Measurements from ENCODE around the gene IREB2. TPM values are rescaled to one million over a fixed set of nuclear protein-coding genes. Genes with fewer than 3 reads are reported as not detected.

The IREB2 gene
- total RNA-seq, 1 donor from 2014 or later: 45.2 TPM

GRCh38 chr15:78406016-78406585 lies 31.9 kb upstream of the IREB2 start:
- no peak for DNase-seq

DNA sequence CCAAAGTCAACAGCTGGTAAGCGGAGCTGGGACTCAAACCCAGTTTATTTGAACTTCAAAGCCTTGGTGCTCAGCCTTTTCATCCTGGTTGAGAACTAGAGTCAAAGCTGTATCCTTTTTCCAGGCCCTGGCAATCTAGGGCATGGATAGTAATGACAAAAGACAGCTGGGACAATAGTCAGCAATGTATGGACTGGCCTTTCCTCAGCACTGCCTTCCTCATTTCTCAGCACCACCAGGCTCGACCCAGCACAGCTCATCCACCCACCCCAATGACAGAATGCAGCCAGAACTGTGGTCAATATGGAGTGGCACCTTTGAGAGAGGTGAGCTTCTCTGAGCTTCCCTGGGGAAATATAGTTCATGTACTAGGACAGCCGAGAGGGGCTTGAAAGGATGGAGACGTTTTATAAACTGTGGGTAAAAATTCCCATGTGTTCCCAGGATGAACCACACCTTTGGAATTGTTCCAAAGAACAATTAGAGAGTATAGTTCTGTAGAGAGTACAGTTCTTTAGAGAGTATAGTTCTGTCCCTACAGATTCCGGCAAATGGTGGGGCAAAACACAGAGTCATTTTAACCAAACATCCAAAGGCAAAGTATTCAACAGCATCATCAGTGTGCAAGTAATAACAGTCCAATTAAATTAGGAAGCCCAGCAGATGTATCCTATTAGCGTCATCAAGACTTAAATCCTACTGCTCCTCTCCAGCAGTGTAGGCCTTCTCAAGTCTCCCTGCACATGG lies 30.2 kb upstream of the IREB2 start:
- DNase-seq: peak; percentile 43

DNA sequence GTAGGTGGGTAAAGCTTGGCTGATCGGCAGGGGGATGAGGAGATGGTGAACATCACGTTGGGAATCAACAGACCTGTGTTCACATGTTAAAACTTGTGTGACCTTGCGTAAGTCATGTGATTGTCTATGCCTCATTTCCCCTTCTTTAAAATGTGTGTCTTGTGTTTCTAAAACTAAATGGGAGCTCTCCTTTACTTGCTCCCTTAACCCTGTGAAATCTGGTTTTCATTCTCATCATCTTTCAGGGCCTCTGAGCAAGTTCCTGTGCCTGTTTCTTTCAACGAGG lies 29.7 kb upstream of the IREB2 start:
- DNase-seq: no peak

GRCh38 chr15:78408961-78409360 lies 29.1 kb upstream of the IREB2 start:
- DNase-seq: no peak

DNA sequence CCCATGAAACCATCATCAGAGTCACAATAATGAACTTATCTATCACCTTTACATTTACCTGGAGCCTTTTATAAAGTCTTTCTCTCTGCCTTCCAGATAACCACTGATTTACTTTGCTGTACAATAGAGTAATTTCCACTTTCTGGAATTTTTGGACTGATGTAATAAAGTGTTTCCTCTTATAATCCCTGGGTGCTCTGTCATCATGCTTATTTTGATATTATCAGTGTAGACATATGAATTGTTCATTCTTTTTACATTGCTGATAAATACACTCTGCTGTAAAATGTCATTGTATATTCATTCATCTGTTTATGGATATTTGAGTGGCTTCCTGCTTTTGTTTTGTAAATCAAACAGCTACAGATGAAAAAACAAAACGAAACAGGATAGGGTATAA lies 27.0 kb upstream of the IREB2 start:
- DNase-seq: no peak

GRCh38 chr15:78414621-78415250 lies 23.3 kb upstream of the IREB2 start:
- no peak for DNase-seq

DNA sequence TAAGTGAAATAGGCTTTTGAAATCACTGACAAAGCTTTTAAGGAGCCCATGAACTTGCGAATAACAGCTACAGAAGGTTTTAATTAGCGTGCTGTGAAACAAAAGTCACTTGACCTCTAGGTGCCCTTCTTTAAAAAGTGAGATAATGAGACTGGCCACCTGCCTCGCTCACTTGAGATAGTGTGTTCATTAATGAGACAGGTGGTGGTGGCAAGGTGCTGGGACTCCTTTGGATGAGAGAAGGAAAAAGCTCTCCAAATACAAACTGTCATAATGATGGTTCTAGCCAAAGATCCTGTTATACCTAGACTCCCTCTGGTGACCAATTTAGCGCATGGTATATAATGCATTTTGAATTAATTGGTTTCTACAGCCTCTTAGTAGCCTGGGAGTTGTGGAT lies 22.7 kb upstream of the IREB2 start:
- DNase-seq: peak; percentile 68

- DNase-seq: no peak
Measured at GRCh38 chr15:78417754-78418630, 20.0 kb upstream of the IREB2 start.

DNA sequence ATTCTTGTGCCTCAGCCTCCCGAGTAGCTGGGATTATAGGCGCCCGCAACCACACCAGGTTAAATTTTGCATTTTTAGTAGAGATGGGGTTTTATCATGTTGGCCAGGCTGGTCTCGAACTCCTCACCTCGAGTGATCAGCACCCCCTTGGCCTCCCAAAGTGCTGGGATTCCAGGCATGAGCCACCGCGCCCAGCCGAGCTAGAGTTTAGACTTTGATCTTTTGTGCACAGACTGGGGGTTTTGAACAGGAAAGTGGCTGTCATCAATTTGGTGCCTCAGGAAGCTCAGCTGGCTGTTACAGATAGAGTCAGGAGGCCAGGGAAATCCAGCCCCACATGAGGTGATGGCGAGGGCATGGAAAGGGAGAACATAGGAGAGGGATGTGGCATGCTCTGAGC lies 19.3 kb upstream of the IREB2 start:
- DNase-seq: no peak

DNA sequence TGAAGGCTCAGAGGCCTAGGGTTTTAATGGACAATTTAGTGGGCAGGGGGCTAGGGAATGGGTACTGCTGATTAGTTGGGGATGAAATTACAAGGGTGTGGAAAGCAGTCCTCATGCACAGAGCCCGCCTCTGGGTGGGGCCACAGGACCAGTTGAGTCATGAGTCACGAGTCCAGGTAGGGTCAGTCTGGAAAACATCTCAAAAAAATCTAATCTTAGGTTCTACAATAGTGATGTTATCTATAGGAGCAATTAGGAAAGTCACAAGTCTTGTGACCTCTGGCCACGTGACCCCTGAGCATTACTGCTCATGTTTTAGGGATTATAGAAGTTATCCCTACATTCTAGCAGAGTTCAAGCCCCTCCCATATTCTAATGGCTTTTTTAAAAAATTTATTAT lies 18.6 kb upstream of the IREB2 start:
- no peak for DNase-seq

- no peak for DNase-seq
Measured at GRCh38 chr15:78420220-78420619, 17.8 kb upstream of the IREB2 start.

- DNase-seq: no peak
Measured at GRCh38 chr15:78420766-78421165, 17.2 kb upstream of the IREB2 start.

- DNase-seq: peak; percentile 87
Measured at GRCh38 chr15:78421238-78421965, 16.6 kb upstream of the IREB2 start.

DNA sequence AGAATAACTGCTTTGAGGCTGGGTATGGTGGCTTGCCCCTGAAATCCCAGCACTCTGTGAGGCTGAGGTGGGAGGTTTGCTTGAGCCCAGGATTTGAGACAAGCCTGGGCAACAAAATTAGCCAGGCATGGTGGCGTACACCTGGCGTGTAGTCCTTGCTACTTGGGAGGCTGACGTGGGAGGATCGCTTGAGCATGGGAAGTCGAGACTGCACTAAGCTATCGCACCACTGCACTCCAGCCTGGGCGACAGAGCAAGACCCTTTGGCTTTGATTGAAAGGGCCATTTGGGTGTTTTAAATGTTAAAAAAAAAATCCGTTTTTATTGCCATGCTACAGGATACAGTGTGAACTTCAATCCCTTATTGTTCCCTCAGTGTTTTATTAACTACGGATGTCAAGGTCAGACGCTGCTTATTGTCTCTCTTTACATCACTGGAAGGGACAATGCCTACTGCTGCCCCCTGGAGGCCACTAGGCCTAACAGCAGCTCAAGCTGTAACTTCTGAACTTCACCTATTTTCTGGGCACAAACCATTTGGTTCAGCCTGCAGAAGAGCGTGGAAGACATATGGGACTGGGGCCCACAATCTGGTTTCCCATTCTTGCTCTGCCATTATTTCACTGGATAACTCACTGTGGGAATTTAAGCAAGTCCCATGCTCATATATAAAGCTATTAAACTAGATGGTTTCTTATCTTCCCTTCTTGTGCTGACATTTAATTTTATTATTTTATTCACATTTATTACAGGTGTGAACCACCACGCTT lies 15.3 kb upstream of the IREB2 start:
- peak; percentile 70 for DNase-seq

GRCh38 chr15:78424673-78425072 lies 13.3 kb upstream of the IREB2 start:
- no peak for DNase-seq

DNA sequence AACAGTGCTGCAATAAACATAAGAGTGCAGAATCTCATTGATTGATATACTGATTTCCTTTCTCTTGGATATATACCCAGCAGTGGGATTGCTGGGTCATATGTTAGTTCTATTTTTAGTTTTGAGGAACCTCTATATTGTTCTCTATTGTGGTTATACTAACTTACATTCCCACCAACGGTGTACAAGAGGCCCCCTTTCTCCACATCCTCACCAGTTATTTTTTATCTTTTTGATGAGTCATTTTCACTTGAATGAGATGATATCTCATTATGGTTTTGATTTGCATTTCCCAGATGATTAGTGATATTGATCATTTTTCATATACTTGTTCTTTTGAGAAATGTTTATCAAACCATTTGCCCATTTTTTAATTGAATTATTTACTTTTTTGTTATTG lies 12.4 kb upstream of the IREB2 start:
- no peak for DNase-seq

DNA sequence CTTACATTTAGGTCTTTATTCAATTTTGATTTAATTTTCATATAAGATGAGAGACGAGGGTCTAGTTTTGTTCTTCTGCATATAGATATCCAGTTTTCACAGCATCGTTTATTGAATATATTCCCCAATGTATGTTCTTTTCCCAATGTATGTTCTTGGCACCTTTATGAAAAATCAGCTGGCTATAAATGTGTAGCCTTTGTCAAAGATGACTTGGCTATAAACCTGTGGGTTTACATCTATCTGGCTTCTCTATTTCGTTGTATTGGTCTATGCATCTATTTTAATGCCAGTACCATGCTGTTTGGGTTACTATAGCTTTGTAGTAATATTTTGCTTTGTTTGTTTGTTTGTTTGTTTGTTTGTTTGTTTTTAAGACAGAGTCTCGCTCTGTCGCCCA lies 11.7 kb upstream of the IREB2 start:
- DNase-seq: no peak

GRCh38 chr15:78427953-78428352 lies 10.1 kb upstream of the IREB2 start:
- no peak for DNase-seq

DNA sequence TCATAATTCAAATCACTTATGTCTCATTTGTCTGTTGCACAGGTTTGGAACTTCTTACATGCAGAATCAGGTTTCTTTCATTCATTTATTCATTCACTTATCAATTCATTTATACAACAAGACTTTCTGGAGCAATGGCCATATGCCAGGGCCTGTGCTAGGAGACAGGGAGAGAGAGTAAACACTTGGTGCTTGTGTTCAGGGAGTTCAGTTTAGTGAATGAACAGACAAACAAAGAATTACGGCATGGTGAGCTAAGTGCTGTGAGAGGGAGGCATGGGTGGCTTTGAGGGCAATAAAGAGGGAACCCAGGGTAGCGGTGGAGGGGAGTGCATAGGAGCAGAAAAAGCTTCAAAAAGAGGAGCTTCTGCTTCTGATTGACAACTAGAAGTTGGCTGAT lies 8.5 kb upstream of the IREB2 start:
- no peak for DNase-seq

- no peak for DNase-seq
Measured at GRCh38 chr15:78431955-78432354, 6.1 kb upstream of the IREB2 start.

GRCh38 chr15:78432664-78433063 lies 5.4 kb upstream of the IREB2 start:
- DNase-seq: no peak

DNA sequence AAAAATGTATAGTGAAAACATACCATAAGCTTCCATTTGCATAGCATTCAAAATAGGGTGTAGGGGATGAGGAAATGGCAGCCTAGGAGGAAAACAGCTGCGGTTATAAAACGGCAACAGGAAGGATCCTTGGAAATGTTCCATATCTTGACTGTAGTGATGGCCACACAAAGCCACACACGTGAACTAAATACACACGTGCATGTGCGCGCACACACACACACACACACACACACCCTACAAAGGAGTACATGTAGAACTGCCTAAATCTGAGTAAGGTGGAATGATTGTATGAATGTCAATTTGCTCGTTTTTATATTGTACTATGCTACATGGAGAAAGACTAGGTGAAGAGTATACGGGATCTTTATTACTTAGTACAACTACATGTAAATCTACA lies 3.9 kb upstream of the IREB2 start:
- no peak for DNase-seq

All from skin of body (tissue), 2 donors.